Gastrocnemius medialis (tissue), 4 donors: ENCODE data around the gene TRDMT1. TPM values are rescaled to one million over a fixed set of nuclear protein-coding genes. Genes with fewer than 3 reads are reported as not detected.

Source experiments
- ATAC-seq, 2 donors: fragments of 150-250 bp; one replicate each; pipeline ENCODE4 v1.9.1; 2016
- DNase-seq, 2 donors: peaks; one replicate each; pipeline ENCODE4 v3.0.0-alpha.2; 2019
- H3K27ac ChIP-seq, 4 donors: fragments of 200-600 bp; sonication (generic); 1 replicate in 1 of 4; 2 replicates in 3 of 4; pipeline ENCODE4 v1.5.1; 2016 to 2018; ENCODE audit warnings: mild to moderate bottlenecking in 2 of 4, moderate library complexity in 1 of 4
- H3K27me3 ChIP-seq, 3 donors: fragments of 200-600 bp; sonication (generic) in 2 of 3; 1 replicate in 1 of 3; 2 replicates in 2 of 3; pipeline versions ENCODE4 v1.5.1 to v1.6.0; 2016 to 2019; ENCODE audit warnings: mild to moderate bottlenecking in 1 of 3, moderate library complexity in 1 of 3
- H3K36me3 ChIP-seq, 2 donors: fragments of 200-600 bp; sonication (generic) in 1 of 2; one replicate each; pipeline ENCODE4 v1.5.1; 2017 to 2018
- H3K4me1 ChIP-seq, 2 donors: fragments of 200-600 bp; sonication (generic) in 1 of 2; one replicate each; pipeline ENCODE4 v1.5.1; 2016 to 2017; ENCODE audit warnings: mild to moderate bottlenecking in 2 of 2
- H3K4me3 ChIP-seq, 4 donors: fragments of 200-600 bp; sonication (generic) in 3 of 4; 1 replicate in 1 of 4; 2 replicates in 3 of 4; pipeline ENCODE4 v1.5.1; 2016 to 2019; ENCODE audit warnings: mild to moderate bottlenecking in 2 of 4
- H3K9me3 ChIP-seq, 3 donors: fragments of 200-600 bp; sonication (generic) in 2 of 3; 1 replicate in 1 of 3; 2 replicates in 2 of 3; pipeline ENCODE4 v1.5.1; 2016 to 2019
- POLR2A ChIP-seq, 2 donors: fragments of 450-650 bp; IDR thresholded peaks; one replicate each; pipeline ENCODE4 v1.6.1; 2017; ENCODE audit warnings: antibody characterized with exemption in 2 of 2, mild to moderate bottlenecking in 2 of 2, moderate library complexity in 2 of 2
- in situ Hi-C, 4 donors: fragments of 200-750 bp; cut with MboI; loops; one replicate each; pipeline versions ENCODE4 v1.15.0 to v1.8.0; 2017; ENCODE audit warnings: low sequenced_read_pairs in 4 of 4
- intact Hi-C: fragments of 100-400 bp; cut with DNase I; formaldehyde crosslinking; loops from one replicate; pipeline ENCODE4 v1.15.1; 2023; ENCODE audit warnings: low total_unique reads
- total RNA-seq, 4 donors: library from RNA; depleted of rRNA; stranded (reverse); fragments of >200 nt; gene quantifications; one replicate each; pipeline versions ENCODE4 v1.1.0 to v1.2.3, GENCODE V29; 2016
- TF ChIP-seq, protein P1 (sequence below), 5 experiments: fragments of 450-650 bp in 3 of 5; fragments of 200-600 bp in 2 of 5; sonication (generic) in 2 of 5; IDR thresholded peaks in 4 of 5; conservative IDR thresholded peaks in 1 of 5; 1 replicate in 4 of 5; 2 replicates in 1 of 5; pipeline ENCODE4 v1.5.1; 2016 to 2019; ENCODE audit warnings: antibody characterized with exemption in 5 of 5, mild to moderate bottlenecking in 3 of 5, moderate library complexity in 3 of 5

TRDMT1 gene
- total RNA-seq, 4 donors from 2014 or later: 0.85 to 4.7 (median 2.1) TPM

GRCh38 chr10:17155826-17156225 is 45.6 kb downstream of the TRDMT1 start:
- Histone ChIP-seq H3K27ac (no peak overlapping the region), H3K4me1 (no peaks in the 10 kb centered on the region), H3K4me3 (no peak overlapping the region), H3K9me3 (no peaks in the 10 kb centered on the region), H3K27me3 (no peaks in the 10 kb centered on the region), H3K36me3 (no peaks in the 10 kb centered on the region)
- intact Hi-C loops (no loop called here), in situ Hi-C loops (no loop called here)
- DNase-seq (no peak), ATAC-seq (no peak)
- no peak for TF ChIP-seq POLR2A (IDR thresholded peaks at IDR 0.05)
- TF ChIP-seq, protein P1, sequence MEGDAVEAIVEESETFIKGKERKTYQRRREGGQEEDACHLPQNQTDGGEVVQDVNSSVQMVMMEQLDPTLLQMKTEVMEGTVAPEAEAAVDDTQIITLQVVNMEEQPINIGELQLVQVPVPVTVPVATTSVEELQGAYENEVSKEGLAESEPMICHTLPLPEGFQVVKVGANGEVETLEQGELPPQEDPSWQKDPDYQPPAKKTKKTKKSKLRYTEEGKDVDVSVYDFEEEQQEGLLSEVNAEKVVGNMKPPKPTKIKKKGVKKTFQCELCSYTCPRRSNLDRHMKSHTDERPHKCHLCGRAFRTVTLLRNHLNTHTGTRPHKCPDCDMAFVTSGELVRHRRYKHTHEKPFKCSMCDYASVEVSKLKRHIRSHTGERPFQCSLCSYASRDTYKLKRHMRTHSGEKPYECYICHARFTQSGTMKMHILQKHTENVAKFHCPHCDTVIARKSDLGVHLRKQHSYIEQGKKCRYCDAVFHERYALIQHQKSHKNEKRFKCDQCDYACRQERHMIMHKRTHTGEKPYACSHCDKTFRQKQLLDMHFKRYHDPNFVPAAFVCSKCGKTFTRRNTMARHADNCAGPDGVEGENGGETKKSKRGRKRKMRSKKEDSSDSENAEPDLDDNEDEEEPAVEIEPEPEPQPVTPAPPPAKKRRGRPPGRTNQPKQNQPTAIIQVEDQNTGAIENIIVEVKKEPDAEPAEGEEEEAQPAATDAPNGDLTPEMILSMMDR (IDR thresholded peaks at IDR 0.05 in 4 of 5, conservative IDR thresholded peaks at IDR 0.05 in 1 of 5): no peak

GRCh38 chr10:17154116-17154515 is 47.4 kb downstream of the TRDMT1 start:
- no peaks in the 10 kb centered on the region for H3K27me3 ChIP-seq

GRCh38 chr10:17153321-17153720 is 48.2 kb downstream of the TRDMT1 start:
- H3K4me1 ChIP-seq: no peaks in the 10 kb centered on the region
- in situ Hi-C loops: no loop called here
- H3K36me3 ChIP-seq: no peaks in the 10 kb centered on the region
- intact Hi-C loops: no loop called here
- H3K27me3 ChIP-seq: no peaks in the 10 kb centered on the region
- no peaks in the 10 kb centered on the region for H3K9me3 ChIP-seq
- TF ChIP-seq, protein P1 (IDR thresholded peaks at IDR 0.05 in 4 of 5, conservative IDR thresholded peaks at IDR 0.05 in 1 of 5): no peak
- TF ChIP-seq POLR2A (IDR thresholded peaks at IDR 0.05): no peak
- no peak overlapping the region for H3K4me3 ChIP-seq
- H3K27ac ChIP-seq: no peak overlapping the region
- no peak for DNase-seq
- ATAC-seq: no peak

More at GRCh38 chr10:17154116-17154515, 47.4 kb downstream of the TRDMT1 start:
- Histone ChIP-seq H3K27ac (no peak overlapping the region), H3K9me3 (no peaks in the 10 kb centered on the region), H3K36me3 (no peaks in the 10 kb centered on the region), H3K4me3 (no peak overlapping the region), H3K4me1 (no peaks in the 10 kb centered on the region)
- in situ Hi-C loops (no loop called here), intact Hi-C loops (no loop called here)
- DNase-seq: no peak
- no peak for ATAC-seq
- TF ChIP-seq, protein P1 (IDR thresholded peaks at IDR 0.05 in 4 of 5, conservative IDR thresholded peaks at IDR 0.05 in 1 of 5): no peak
- no peak for TF ChIP-seq POLR2A (IDR thresholded peaks at IDR 0.05)

- no peak overlapping the region for H3K27ac ChIP-seq
- ATAC-seq (no peak), DNase-seq (no peak)
- no peaks in the 10 kb centered on the region for H3K4me1 ChIP-seq
- TF ChIP-seq, protein P1 (IDR thresholded peaks at IDR 0.05 in 4 of 5, conservative IDR thresholded peaks at IDR 0.05 in 1 of 5): no peak
- no peak for TF ChIP-seq POLR2A (IDR thresholded peaks at IDR 0.05)
- in situ Hi-C loops (no loop called here), intact Hi-C loops (no loop called here)
- no peaks in the 10 kb centered on the region for H3K27me3 ChIP-seq
- no peak overlapping the region for H3K4me3 ChIP-seq
- no peaks in the 10 kb centered on the region for H3K36me3 ChIP-seq
- no peaks in the 10 kb centered on the region for H3K9me3 ChIP-seq
Observed at GRCh38 chr10:17151716-17152115, 49.8 kb downstream of the TRDMT1 start.

DNA sequence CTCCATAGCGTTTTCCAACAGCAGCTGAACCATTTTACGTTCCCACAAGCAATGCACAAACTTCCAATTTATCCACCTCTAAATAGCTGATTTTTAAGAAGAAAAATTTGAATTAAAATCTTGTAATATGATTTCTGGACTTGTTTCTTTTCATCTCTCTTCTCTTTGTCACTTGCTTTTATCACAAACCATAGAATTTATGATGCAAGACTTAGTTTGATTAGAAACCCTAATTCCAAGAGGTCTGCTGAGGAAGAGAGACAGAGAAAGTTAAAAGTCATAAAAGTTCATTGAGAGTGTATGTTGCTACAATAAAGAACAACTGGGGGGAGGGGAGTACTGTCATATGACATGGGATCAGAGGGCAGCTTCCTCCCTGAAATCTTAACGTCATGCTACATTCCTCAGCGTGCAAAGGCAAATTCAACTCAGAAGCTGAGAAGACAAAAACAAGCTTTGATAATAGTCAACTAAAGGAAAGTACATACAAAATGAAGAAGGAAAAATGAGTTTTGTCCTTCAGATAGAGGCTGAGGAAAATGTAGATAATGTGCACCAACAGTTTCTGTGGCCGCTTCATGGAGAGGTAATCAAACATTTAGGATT is 53.5 kb downstream of the TRDMT1 start:
- TF ChIP-seq POLR2A (IDR thresholded peaks at IDR 0.05): no peak
- TF ChIP-seq, protein P1 (IDR thresholded peaks at IDR 0.05 in 4 of 5, conservative IDR thresholded peaks at IDR 0.05 in 1 of 5): no peak
- DNase-seq (no peak), ATAC-seq (no peak)
- H3K4me3 ChIP-seq: no peak overlapping the region
- intact Hi-C loops (no loop called here), in situ Hi-C loops (no loop called here)
- H3K36me3 ChIP-seq: no peaks in the 10 kb centered on the region
- no peak overlapping the region for H3K27ac ChIP-seq
- no peaks in the 10 kb centered on the region for H3K4me1 ChIP-seq
- H3K27me3 ChIP-seq: no peaks in the 10 kb centered on the region
- H3K9me3 ChIP-seq: no peaks in the 10 kb centered on the region
